Forelimb muscle (tissue), 1 donor: ENCODE measurements around the gene POSTN. TPM values are rescaled to one million over a fixed set of nuclear protein-coding genes. Genes with fewer than 3 reads are reported as not detected.
"Not testable (repeated sequence)": the region's sequence is repeated elsewhere in the genome, so short reads cannot be mapped to it uniquely, and the experiment has no call there.

Experiments used
- DNase-seq: peaks from one replicate; pipeline ENCODE4 v3.0.0-alpha.2; 2013; ENCODE audit warnings: low read depth
- polyA plus RNA-seq: library from polyadenylated mRNA; unstranded; fragments of 120-200 nt; gene quantifications from one replicate; pipeline ENCODE4 v1.2.1, GENCODE V29; 2013; ENCODE audit not compliant: insufficient read length

The POSTN gene
- polyA plus RNA-seq, 1 donor: 1,932 TPM

DNA sequence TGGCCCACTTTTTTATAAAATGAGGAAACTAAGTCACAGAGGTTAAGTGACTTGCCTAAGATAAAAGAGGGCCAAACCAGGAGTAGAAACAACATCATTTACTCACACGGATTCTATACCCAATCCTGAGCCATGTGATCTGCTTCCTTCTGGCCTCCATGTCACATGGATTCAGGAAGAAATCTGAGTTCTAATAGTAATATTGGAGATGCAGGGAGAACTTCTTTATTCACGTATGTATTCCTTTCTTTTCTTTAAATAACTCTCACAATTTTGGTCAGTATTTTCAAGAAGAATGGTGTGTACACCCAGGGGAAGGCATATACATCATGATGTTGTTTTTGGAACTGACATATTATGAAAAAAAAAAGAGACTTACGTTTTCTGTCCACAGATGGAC lies 1.8 kb downstream of the POSTN start:
- no peak for DNase-seq

DNA sequence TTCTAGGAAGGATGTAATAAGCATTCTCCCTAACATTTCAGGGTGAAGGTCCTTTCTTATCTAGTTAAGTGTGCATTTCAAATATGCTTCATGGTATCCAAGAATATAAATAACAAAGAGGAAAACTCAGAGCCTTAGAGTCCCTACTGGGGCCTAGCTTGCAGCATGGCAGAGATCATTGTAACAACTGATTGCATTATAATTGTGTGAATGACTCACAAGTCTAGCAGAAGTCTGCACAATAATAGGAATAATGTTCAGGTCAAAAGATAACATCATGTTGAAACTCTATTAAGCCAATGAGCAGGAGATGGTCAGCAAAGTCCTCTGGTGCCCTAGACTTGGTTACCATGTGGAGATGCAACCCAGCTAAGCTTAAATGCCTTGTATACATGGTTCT lies 3.4 kb downstream of the POSTN start:
- no peak for DNase-seq

DNA sequence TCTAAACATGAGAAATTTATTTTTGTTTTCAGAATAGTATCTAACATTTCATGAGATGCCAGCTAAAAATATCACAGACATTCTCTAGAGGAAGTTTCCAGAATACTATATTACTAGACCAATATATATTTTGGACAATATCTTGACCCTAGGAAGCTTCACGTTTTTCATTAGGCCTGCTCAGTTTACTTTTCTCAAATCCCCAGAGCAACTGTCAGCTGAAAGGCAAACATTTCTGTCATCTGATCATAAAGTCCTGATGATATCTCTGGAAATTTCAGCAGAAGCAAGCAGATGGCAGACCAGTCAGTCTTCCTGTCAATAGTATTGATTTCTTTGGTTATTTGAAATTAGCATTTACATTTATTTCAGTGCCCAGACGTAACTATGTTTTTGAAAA lies 4.0 kb downstream of the POSTN start:
- no peak for DNase-seq

DNA sequence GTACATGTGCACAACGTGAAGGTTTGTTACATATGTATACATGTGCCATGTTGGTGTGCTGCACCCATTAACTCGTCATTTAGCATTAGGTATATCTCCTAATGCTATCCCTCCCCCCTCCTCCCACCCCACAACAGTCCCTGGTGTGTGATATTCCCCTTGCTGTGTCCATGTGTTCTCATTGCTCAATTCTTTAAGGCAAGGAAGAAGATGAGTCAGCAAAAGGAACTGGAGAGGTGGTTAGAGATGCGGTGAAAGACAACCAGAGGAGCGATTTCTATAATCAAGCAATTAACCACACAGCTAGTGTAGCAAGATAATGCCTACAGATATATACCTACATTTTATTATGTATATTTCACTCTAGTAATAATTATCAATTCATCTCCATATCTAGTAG lies 9.2 kb downstream of the POSTN start:
- DNase-seq: not testable (repeated sequence)

DNA sequence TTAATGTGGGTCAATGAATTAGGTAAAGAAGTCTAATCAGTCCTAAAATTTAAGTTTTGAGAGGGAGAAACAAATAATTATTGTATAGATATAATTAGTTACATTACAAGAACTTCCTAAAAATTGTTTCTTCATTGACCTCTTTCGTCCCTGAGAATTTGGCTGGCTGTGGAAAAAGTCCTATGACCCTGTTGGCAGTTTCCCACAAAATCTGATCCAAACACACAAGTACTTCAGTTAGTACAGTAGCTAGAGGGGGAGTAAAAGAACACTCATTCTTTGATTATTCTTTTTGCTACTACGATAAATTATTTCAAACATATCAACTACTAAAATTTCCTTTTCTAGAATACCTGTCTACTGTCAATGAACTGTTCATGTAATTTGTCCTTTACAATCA lies 11.3 kb downstream of the POSTN start:
- no peak for DNase-seq

DNA sequence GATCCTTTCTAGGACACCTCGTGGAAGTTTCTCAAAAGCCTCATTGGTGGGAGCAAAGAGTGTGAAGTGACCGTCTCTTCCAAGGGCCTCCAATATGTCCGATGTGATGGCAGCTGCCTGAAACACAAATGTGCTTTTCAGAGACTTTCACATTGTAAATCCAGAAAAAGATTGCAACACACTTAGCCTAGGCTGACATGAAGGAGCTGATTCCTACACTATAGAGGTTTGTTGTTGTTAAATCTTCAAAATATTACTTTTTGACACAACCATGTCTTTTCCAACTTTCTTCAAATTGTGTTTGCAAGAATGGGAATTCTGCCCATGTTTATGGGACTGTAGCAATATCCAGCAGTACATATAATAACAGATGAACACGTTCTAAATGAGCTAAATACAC lies 12.4 kb downstream of the POSTN start:
- DNase-seq: no peak

DNA sequence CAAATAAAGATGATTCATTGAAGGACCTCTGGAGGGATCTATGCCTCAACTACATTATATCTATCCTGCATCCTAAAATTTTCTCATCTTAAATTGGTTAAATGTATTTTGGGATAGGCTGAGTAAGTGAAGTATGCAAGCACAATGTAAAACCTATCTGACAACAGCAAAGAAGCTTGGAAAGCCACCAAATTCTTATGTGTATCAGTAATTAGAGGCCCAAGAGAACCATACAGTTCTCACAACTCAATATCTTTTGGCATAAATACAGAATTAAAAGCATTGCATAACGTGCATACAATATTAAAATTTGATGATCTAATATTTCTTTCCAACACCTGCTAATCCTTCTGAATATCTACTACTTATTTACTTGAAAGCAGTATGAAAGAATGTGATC lies 13.0 kb downstream of the POSTN start:
- no peak for DNase-seq

DNA sequence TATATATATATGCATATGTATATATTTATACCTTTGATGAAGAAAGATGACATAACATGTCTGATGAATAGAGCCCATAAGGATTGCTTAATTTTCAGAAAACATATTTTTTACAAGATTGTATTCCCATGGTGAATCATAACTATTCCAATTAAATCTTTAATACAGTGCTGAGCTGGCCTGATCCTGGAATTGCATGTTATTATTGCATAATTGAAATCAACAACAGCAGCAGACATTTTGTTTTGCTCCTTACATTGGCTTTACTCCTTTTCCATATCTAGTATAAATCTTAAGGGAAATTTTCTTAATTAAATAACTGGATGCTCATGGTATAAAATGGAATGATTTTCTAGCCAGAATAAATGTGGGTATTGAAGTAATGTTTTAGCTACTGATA lies 22.0 kb downstream of the POSTN start:
- no peak for DNase-seq

DNA sequence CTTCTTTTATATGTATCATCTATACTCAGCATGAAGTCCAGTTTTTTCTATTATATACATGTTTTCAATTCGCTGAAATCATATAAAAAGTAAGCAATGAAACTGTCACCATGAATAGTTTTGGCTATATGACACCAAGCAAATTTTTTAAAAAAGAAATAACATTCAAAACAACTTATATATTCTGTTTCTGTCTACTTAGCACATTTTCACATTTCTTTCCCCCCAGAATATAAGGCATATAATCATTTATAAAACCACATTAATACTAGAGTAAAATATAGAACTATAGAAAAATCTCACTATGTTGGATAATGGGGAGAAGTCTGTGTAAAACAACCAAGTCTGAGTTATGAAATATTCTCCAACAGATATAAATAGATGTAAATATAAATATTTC lies 33.1 kb downstream of the POSTN start:
- DNase-seq: no peak

DNA sequence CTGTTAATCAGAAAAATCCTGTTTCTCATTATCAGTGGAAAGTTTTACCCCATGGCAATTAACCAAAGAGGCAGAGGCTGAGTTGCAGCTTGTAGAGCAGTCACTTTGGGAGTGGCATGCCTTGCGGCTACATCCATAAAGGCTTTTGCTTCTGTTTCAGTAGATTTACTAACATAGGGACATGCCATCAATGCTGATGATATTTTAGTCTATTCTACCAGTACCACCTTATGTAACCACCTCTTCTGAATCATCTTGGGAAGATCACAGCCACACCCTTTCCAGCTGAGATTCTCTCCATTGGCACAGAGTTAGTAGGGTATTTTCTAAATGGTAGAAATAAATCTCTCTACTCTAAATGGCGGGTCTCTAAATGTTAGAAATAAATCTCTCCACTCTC lies 37.5 kb downstream of the POSTN start:
- no peak for DNase-seq

DNA sequence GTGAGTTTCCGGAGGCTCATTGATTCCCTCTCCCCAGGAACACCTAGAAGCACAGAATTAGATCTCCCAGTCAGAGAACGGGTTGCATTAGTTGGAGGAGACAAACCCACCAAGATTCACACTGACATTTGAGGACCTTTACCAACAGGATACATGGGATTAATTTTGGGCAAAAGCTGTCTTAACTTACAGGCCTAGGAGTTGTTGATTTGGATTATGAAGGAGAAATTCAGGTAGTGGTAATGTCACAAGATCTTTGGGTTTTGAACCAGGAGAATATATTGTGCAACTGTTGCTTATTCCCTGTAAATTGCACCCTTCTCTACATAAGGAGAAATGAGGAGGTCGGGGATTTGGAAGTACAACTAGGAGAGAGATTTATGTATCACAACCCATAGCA lies 38.0 kb downstream of the POSTN start:
- DNase-seq: no peak

DNA sequence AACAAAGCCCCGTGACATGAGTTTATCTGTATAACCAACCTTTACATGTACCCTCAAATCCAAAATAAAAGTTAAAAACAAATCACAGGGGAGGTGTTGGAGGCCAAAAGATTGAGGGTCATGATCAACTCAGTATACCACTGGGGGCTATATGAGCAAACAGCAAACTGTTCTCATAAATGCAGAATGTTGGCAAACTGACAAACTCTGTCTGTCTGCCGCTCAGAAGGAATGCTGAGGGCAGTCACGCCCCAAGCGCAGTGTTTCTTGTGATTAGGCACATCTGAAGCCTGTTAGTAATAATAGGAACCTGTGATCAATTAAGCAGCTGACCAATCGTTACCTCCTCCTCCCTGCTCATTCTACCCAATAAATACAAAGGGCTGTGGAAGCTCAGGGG lies 39.8 kb downstream of the POSTN start:
- DNase-seq: not testable (repeated sequence)

DNA sequence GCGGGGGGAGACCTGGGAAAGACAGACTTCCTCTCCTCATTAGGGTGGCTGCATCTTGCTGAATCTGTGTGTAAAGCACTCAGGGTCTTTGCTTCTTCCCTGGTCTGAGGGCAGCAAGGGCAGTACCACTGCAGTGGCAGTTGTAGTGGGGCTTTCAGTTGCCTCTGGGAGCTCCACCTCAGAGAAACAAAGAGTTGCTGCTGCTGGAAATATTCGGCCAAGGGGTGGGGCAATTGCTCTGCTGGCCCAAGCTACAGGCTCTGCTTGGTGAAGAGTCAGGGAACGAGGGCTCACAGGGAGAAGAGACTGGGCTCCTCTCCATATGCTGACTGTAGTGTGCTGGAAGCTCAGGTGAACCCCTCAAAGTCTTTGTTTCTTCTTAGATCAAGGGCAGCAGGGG lies 52.5 kb downstream of the POSTN start:
- no peak for DNase-seq

DNA sequence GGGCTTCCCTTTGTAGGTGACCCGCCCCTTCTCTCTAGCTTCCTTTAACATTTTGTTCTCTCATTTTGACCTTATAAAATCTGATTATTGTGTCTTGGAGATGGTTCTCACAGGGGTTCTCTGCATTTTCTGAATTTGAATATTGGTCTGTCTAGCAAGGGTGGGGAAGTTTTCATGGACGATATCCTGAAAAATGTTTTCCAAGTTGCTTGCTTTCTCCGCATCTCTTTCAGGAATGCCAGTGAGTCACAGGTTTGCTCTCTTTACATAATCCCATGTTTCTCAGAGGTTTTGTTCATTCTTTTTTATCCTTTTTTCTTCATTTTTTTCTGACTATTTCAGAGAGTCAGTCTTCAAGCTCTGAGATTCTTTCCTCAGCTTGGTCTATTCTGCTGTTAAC lies 53.6 kb downstream of the POSTN start:
- no peak for DNase-seq

DNA sequence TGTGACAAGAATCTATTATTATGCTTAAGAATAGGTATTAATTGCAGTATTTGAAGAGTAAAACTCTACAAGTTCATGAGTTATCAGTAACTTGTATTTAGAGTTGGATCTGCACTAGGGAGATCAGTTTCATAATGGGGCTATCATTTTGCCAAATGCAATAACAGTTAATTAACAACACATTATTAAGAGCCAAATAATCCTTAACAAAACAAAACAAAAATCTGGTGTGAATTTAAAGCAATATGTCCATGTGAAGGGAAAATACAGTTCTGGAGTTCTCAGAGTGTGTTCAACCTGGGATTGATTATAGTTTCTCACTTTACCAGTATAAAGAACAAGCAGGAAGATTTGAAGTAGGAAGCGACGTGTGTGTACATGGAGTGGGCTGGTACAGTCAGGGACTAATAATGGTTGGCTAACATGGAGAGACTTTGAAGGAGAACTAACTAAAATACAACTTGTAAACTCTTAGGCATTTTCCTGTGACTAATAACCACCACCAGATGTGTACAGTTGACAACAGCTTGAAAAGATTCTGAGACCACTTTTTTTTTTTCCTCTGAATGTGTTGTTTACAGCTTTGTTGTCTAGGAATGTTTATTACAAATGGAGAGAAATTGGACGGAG lies 58.5 kb downstream of the POSTN start:
- DNase-seq: no peak

DNA sequence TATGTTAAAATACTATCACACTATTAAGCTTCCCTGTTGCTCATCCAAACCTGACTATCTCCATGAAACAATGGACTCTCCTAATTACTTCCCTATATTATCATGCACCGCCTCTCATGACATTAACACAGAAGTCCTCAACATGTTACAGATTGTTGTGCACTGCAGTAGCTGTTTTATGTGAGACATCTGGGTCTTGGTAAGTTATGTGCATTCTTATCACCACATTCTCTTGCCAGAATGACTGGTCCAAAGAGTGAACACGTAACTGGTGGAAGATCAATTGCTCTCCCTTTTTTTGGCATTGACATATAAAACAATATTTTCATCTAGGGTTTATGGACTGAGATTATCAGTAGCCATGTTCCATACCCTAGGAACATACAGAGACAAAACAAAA lies 59.4 kb downstream of the POSTN start:
- no peak for DNase-seq

DNA sequence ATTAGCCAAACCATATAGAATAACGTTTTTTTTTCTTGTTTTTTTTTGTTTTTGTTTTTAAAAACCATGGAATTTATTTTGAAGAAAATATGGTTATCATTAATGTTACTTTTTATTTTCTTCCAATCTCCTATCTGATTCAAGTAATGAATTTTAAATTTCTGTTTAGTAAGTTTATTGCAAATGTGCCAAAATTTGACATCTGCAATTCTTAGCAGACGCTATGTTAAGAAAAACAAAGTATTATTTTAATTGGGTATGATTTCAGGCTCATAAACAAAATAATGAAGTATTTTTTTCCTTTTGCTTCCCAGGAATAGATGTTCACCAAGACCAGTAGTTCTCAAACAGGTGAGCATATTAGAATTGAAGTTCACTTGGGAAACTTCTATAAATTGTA lies 63.1 kb downstream of the POSTN start:
- no peak for DNase-seq

DNA sequence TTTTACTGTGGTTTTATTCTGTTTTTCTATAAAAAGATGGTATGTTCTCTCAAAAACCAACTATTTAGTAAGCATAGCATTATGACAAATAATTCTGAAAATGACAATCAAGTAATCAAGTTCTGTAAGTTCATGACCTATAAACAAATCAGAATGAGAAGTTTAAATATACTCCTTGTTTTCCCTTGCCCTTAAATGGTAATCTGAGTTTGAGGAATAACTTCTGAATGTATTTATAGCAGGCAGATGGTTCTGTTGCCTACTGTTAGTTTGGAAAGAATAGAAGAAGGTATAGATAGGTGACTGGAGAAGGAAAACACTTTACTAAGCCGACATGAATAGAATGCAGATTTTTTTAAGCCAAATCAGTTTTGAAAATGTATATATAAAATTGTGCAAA lies 63.9 kb downstream of the POSTN start:
- DNase-seq: no peak

DNA sequence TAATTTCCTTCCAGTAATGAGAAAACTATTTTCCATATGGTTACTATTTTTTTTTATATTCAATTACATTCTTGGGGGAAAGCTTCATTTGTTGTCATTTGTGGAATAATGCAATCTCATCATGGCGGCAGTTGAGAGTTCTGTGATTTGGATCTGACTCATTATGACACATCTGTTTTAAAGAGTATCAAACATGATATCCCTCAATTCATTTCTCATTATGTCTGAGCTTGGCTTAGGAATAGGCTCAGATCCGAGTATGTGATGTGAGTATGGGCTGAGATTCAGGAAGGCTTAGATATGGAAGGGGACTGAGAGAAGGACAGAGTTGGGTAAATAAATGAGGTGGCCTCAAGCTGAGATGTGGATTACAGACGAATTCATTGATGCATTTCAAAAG lies 64.4 kb downstream of the POSTN start:
- no peak for DNase-seq

DNA sequence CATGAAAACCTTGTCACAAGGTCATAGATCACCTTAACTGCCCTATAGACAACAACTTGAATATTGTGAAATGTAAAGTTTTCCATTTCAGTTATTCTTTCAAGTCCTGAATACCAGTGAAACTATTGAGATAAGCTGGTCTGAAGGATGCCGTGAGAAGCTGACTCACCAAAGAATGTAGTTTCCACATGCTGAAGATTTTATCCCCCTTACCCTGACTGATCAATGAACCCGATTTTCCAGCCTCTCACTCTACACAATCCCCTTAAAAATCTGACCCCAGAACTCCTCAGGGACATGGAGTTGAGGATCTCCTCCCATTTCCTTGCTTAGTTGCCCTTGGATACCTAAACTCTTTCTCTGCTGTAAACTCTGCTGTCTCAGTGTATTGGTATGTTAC lies 67.5 kb downstream of the POSTN start:
- DNase-seq: no peak

DNA sequence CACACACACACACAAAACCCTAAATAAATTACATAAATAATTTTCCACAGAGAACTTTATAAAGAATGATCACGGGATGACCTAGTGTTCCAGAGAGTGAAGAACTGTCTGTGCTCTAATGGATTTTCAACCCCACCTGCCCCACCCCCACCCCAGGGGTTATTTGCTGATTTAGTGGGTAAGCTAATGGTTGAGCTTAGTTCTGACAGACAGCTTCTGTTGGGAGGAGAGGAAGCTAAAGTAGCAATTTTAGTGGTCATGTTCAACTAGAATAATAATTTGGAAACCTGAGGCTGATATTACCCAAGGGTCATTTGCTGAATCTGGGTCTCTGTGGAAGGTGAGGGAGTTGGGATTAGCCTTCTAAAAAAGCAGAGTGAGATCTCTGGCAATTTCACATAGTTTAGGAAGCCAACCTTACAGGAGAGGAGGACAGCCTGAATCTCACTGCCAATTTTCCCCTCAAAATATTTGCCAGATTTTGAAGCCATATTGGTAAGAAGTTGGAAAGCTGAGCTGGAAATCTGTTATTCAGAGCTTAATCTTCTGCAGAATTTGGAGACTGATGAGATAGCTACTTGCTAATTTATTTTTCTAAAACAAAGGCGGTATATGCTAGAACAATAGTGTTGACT lies 68.7 kb downstream of the POSTN start:
- DNase-seq: no peak

DNA sequence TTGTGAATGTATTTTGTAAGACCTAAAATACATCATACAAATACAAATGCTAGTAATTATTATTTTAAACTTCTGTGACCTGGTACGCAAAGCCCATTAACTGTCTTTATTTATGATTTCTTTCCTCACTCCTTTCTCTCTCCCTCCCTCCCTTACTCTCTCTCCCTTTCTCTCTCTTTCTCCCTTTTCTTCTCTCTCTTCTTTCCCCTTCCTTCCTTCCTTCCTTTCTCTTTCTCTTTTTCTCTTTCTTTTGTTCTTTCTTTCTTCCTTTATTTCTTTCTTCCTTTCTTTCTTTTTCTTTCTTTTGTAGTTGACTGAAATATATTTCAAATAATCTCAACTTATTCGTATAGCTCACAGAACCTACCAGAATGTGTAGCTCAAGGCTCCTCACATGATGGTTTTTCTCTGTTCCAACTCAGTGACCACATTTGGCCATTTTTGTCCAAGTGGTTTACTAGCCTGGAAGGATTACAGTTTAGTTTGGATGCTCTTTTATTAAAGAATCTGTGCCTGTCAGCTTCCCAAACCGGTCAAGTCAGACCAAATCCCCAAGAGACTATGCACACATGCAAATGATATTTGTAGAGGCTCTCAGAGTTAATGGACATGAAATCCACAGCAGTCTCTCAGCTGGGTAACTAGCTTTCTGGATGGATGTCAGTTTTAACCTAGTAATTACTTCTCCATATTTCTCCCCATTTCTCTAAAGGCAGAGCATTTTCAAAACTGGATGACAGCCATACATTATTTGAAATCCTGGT lies 71.7 kb downstream of the POSTN start:
- peak; percentile 76 for DNase-seq

DNA sequence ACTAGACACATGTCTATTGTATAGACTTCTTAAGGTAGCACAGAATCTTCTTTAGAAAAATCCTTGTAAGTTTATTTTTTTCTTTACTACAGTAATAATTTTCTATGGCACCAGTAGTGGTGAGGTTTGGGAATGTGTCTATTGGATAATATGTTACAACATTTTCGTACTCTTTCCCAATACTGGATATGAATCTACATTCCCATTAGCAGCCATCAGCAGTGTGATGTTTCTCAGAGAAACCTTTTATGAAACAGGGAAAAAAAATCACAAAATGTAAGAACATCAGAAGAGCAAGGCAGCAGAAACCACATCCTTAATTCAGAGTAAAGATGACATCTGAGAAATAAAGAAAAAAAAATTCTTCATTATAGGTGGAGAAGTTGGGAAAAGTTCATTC lies 83.3 kb downstream of the POSTN start:
- DNase-seq: no peak
